Activated T-helper 1 cell treated with Interleukin-2 at 50 U/mL for 16 hours (primary cell): Measurements from ENCODE around the gene ORC1.

ENCODE experiments used
- DNase-seq: peaks from one replicate; pipeline ENCODE4 v3.0.0-alpha.2; 2020; ENCODE audit warnings: low read depth

The ORC1 gene

GRCh38 chr1:52404116-52404974, at the start of gene ORC1, which contains the start of gene PRPF38A:
Gene ORC1 (minus strand): TSS chr1:52404423. CDS start chr1:52402223, 2,200 bp downstream.
Gene PRPF38A (plus strand): TSS chr1:52404602. CDS start chr1:52404750, 148 bp downstream.
- DNase-seq = peak; percentile 92

- no peak for DNase-seq
Observed at GRCh38 chr1:52444463-52444862, 40.2 kb upstream of the ORC1 start.

GRCh38 chr1:52439976-52440375, 35.8 kb upstream of the ORC1 start:
- no peak for DNase-seq

- DNase-seq = no peak
Observed at GRCh38 chr1:52436817-52437216, 32.6 kb upstream of the ORC1 start.

DNA sequence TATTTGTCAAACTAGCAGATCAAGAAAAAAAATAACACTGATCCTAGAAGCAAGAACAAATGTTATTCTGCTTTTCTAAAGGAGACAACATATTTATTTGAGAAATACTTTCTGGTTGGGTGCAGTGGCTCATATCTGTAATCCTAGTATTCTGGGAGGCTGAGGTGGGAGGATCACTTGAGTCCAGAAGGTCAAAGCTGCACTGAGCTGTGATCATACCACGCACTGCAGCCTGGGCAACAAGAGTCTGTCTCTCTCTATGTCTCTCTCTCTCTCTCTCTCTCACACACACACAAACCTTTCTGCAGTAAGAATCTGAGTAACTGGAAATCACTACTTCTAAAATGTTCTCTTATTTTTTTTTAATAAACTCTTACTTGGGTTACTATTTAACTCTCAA, 31.4 kb upstream of the ORC1 start:
- no peak for DNase-seq

DNA sequence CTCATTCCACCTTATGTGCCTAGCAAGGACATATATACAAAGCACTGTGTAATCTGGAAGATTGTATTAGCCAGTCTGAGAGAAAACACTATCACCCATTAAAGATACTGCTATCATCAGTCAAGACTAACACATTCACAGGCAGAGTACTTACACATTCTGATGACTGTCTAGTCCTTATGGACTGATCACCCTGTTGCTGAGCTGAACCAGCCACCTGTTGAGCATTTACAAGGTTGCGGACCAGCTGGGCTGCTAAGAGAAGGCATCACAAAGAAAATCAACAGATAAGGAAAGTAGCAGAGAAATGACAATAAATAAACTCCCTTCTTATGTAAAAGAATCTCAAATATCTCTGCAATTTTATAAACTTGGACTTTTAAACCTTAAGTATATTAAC, 31.0 kb upstream of the ORC1 start:
- no peak for DNase-seq

DNA sequence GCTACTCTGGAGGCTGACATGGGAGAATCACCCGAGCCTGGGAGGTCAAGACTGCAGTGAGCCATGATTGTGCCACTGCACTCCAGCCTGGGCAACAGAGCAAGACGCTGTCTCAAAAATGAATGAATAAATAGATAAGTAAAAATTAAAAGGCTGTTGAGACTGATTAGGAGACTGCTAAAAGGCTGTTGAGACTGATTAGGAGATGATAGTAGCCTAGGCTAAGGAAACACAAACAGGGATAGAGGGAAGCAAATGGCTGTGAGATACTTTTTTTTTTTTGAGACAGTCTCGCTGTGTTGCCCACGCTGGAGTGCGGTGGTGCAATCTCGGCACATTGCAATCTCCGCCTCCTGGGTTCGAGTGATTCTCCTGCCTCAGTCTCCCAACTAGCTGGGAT, 28.6 kb upstream of the ORC1 start:
- DNase-seq = no peak

- DNase-seq = no peak
Observed at GRCh38 chr1:52427152-52427551, 22.9 kb upstream of the ORC1 start.

- no peak for DNase-seq
Observed at GRCh38 chr1:52426371-52426770, 22.1 kb upstream of the ORC1 start.

- DNase-seq = no peak
Observed at GRCh38 chr1:52424813-52425212, 20.6 kb upstream of the ORC1 start.

DNA sequence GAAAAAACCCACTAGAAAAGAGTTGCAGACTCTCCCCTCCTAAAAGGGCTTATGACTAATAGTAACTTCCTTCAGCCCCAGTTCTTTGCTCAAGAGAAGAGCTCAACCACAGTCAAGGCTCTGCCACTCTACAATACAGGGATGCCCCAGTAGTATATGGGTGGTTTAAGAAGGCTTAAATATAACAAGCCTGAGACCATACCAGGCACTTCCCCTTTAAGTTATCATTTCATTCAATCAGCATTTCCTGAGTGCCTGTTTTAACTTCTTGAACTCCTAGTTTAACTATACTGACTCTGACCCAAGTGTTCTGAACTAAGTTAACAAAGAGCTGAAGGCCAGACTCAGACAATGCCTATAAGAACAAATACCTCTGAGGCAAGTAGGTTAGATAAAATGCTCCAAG, 20.0 kb upstream of the ORC1 start:
- DNase-seq = no peak

DNA sequence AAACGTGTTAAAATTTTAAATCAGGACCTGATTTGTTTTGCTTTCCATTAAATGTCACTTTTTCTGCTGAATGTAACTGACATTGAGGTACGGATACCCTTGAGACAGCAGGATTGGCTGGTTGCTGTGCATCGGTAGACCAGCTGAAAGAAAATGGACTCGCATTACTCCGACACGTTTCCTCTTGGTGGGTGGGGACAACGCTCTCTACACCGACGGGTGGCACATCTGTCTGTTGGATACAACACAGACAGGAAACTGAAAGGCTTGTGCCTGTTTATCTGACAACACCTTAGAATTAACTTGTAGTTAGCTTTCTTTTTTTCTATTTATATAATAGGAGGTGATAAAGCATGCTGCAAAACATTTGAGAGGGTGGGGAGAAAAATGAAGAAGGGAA, 19.5 kb upstream of the ORC1 start:
- peak; percentile 56 for DNase-seq

DNA sequence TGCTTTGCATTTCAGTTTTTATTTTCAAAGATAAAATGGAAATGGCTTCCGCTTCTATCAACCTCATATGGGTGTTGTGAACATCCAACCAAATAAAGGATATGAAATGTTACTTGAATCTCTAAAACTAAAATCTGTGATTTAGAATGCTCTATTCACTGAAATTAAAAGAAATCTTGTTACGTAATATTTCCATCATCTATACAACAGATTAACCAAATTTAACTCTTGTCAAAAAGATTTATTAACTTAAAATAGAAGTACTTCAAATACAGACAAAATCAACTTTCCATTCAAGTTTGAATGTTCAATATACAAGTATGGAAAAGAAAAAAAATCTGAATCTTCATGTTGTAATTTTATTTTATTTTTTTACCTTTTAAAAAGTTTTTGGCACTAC, 18.8 kb upstream of the ORC1 start:
- DNase-seq = no peak

GRCh38 chr1:52420713-52421112, 16.5 kb upstream of the ORC1 start:
- DNase-seq = no peak

DNA sequence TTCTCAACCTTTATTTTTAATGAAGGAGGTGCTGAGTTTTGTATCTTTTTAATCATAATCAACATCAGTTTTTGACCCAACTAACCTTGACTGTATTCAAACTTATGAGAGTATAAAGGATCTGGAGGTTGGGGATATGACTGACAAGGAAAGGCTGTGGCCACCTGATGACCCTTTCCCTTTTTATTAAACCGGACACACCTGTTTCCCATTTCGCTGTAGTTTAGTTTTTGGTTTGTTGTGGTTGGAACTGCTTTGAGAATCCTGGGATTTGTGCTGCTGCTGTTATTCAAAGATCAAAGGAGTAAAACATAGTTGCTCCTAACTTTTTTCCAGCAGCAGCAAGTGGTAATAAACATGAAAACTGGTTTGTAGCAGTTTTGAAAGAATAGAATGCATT, 12.6 kb upstream of the ORC1 start:
- no peak for DNase-seq

- DNase-seq = no peak
Observed at GRCh38 chr1:52414942-52415341, 10.7 kb upstream of the ORC1 start.

GRCh38 chr1:52413410-52413989, 9.3 kb upstream of the ORC1 start:
- DNase-seq = no peak

- no peak for DNase-seq
Observed at GRCh38 chr1:52404975-52405338, 734 bp upstream of the ORC1 start.

DNA sequence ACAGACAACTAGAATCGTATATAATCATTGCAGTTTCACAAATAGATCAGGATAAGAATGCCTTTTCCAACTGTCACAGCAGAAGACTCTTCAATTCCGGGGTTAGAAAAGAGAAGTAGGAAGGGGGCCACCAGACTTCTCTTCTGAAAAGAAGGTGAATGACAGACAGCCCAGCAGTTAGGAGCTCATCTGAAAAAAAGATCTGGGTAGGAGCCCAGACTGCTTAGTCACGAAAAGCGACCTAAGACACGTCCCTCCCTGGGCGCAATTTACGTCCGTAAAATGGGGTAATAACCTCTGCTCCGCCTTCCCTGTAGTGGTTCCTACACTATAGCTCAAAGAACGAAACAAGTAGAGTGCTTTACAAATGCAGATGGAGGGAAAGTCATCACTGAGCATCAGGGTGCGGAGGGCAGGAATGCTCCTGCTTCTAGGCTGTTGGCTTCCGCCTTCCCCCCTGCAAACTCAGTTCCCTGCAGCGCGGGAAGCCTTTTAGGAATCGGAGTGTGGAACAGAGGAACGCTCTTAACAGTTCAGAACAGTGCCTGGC, 582 bp downstream of the ORC1 start:
- DNase-seq = no peak

GRCh38 chr1:52402860-52403240, 1.4 kb downstream of the ORC1 start:
- DNase-seq = no peak

DNA sequence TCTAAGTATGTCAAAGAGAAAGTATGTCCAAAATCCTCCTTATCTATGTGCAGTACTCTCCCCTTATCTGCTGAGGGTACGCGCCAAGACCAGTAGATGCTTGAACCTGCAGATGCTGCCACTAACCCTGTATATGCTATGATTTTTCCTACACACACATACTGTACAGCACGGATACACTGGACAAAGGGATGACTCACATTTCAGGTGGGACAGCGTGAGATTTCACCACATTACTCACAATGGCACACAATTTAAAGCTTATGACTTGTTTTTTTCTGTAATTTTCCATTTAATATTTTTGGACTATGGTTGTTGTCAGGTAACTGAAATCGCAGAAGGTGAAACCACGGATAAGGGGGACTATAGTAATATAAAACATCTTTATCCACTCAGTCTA, 4.1 kb downstream of the ORC1 start:
- DNase-seq = no peak

GRCh38 chr1:52399629-52400028, 4.6 kb downstream of the ORC1 start:
- DNase-seq = no peak

DNA sequence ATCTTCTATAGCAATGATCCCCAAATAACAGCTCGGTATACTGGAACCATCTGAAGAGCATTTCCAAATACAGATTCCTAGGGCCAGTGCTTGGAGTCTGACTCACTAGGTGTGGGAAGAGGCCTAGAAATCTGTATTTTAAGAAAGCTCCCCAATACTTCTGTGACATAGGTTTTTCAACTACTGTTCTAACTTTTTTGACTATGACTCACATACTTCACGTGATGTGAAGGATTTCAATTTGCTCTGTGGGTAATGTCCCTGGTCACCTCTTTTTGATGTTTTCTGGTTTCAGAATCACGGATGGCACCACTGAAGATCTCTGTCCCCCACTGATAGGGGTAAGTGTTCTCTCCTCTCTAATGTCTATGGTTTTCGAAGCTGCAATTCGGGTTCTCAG, 11.0 kb downstream of the ORC1 start:
- no peak for DNase-seq

- no peak for DNase-seq
Observed at GRCh38 chr1:52386458-52386857, 17.8 kb downstream of the ORC1 start.
